ENCODE measurements around the gene NPL.

- TF ChIP-seq FOXJ3 (CRISPR knock-in tag; IDR thresholded peaks at IDR 0.05) (no peak), RAD21 (IDR thresholded peaks at IDR 0.05; ENCODE audit: low read length) (no peak), POLR2AphosphoS5 (IDR thresholded peaks at IDR 0.05; ENCODE audit: low read depth, low read length) (no peak), MXI1 (IDR thresholded peaks at IDR 0.05; ENCODE audit: low read depth, low read length) (no peak), RCOR1 (IDR thresholded peaks at IDR 0.05; ENCODE audit: low read length) (no peak), TEAD4 (IDR thresholded peaks at IDR 0.05; ENCODE audit: borderline replicate concordance, insufficient read depth) (no peak), EZH2phosphoT487 (IDR thresholded peaks at IDR 0.05; ENCODE audit: borderline replicate concordance, low read depth) (no peak), YY1 (IDR thresholded peaks at IDR 0.05; ENCODE audit: low read depth) (no peak)
- TF ChIP-seq, protein P1, sequence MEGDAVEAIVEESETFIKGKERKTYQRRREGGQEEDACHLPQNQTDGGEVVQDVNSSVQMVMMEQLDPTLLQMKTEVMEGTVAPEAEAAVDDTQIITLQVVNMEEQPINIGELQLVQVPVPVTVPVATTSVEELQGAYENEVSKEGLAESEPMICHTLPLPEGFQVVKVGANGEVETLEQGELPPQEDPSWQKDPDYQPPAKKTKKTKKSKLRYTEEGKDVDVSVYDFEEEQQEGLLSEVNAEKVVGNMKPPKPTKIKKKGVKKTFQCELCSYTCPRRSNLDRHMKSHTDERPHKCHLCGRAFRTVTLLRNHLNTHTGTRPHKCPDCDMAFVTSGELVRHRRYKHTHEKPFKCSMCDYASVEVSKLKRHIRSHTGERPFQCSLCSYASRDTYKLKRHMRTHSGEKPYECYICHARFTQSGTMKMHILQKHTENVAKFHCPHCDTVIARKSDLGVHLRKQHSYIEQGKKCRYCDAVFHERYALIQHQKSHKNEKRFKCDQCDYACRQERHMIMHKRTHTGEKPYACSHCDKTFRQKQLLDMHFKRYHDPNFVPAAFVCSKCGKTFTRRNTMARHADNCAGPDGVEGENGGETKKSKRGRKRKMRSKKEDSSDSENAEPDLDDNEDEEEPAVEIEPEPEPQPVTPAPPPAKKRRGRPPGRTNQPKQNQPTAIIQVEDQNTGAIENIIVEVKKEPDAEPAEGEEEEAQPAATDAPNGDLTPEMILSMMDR (IDR thresholded peaks at IDR 0.05), result no peak
Observed at GRCh38 chr1:182834326-182834725, 44.8 kb downstream of the NPL start.
